Tibial nerve (tissue), 4 donors: Measurements from ENCODE around the gene ALK. TPM values are rescaled to one million over a fixed set of nuclear protein-coding genes. Genes with fewer than 3 reads are reported as not detected.

Source experiments
- DNase-seq, 2 donors: peaks; one replicate each; pipeline ENCODE4 v3.0.0-alpha.2; 2019; ENCODE audit warnings: low spot score in 2 of 2
- H3K27ac ChIP-seq, 4 donors: fragments of 200-600 bp; sonication (generic) in 3 of 4; one replicate each; pipeline ENCODE4 v1.5.1; 2017 to 2019; ENCODE audit warnings: mild to moderate bottlenecking in 1 of 4
- H3K27me3 ChIP-seq, 2 donors: fragments of 200-600 bp; sonication (generic) in 1 of 2; one replicate each; pipeline versions ENCODE4 v1.5.1 to v1.6.0; 2017 to 2019
- H3K36me3 ChIP-seq, 3 donors: fragments of 200-600 bp; sonication (generic); one replicate each; pipeline ENCODE4 v1.5.1; 2018 to 2019
- H3K4me1 ChIP-seq, 4 donors: fragments of 200-600 bp; sonication (generic) in 3 of 4; one replicate each; pipeline ENCODE4 v1.5.1; 2017 to 2019
- H3K4me3 ChIP-seq, 4 donors: fragments of 200-600 bp; sonication (generic) in 3 of 4; one replicate each; pipeline ENCODE4 v1.5.1; 2017 to 2019; ENCODE audit warnings: mild to moderate bottlenecking in 1 of 4, moderate library complexity in 1 of 4
- H3K9me3 ChIP-seq, 4 donors: fragments of 200-600 bp; sonication (generic) in 3 of 4; one replicate each; pipeline ENCODE4 v1.5.1; 2017 to 2019
- CTCF ChIP-seq, 5 experiments: fragments of 200-600 bp in 3 of 5; fragments of 450-650 bp in 2 of 5; sonication (generic) in 3 of 5; IDR thresholded peaks; one replicate each; pipeline ENCODE4 v1.5.1; 2016 to 2019; ENCODE audit warnings: antibody characterized with exemption in 5 of 5, mild to moderate bottlenecking in 3 of 5, moderate library complexity in 2 of 5
- EP300 ChIP-seq, 2 donors: sonication (generic); formaldehyde crosslinking; IDR thresholded peaks; one replicate each; pipeline ENCODE4 v1.6.1; 2017; ENCODE audit warnings: antibody characterized with exemption in 2 of 2, mild to moderate bottlenecking in 1 of 2
- POLR2A ChIP-seq, 2 donors: fragments of 450-650 bp; IDR thresholded peaks; one replicate each; pipeline ENCODE4 v1.6.1; 2017; ENCODE audit warnings: antibody characterized with exemption in 2 of 2, mild to moderate bottlenecking in 2 of 2, moderate library complexity in 2 of 2
- WGBS, 2 donors: methylation state at CpG; one replicate each; pipeline ENCODE4 v1.1.5; 2018; 5-methylcytosine and 5-hydroxymethylcytosine counted together
- total RNA-seq, 4 donors: library from RNA; depleted of rRNA; stranded (reverse); fragments of >200 nt; gene quantifications; one replicate each; pipeline ENCODE4 v1.1.0, GENCODE V29; 2016

ALK gene
- total RNA-seq, 4 donors from 2014 or later, result 0.39 to 4.8 (median 0.66) TPM

GRCh38 chr2:29481313-29481712 is 440.1 kb downstream of the ALK start:
- no peaks in the 10 kb centered on the region for H3K36me3 ChIP-seq
- DNase-seq, result no peak
- no peak overlapping the region for H3K27ac ChIP-seq
- no peak overlapping the region for H3K4me3 ChIP-seq
- TF ChIP-seq POLR2A (IDR thresholded peaks at IDR 0.05), result no peak
- TF ChIP-seq EP300 (IDR thresholded peaks at IDR 0.05), result no peak
- TF ChIP-seq CTCF (IDR thresholded peaks at IDR 0.05), result no peak
- no peaks in the 10 kb centered on the region for H3K9me3 ChIP-seq
- WGBS, 2 donors, result 92 to 97% methylated on average over 1 of the region's 1 CpG
- no peaks in the 10 kb centered on the region for H3K27me3 ChIP-seq
- H3K4me1 ChIP-seq, result no peaks in the 10 kb centered on the region

GRCh38 chr2:29480426-29480825 is 441.0 kb downstream of the ALK start:
- Histone ChIP-seq H3K4me1 (no peaks in the 10 kb centered on the region), H3K27me3 (no peaks in the 10 kb centered on the region), H3K27ac (no peak overlapping the region), H3K36me3 (no peaks in the 10 kb centered on the region), H3K9me3 (no peaks in the 10 kb centered on the region), H3K4me3 (no peak overlapping the region)
- TF ChIP-seq EP300 (IDR thresholded peaks at IDR 0.05) (no peak), CTCF (IDR thresholded peaks at IDR 0.05) (no peak), POLR2A (IDR thresholded peaks at IDR 0.05) (no peak)
- no peak for DNase-seq
- WGBS, 2 donors, result 31 to 34% methylated on average over 4 of the region's 4 CpGs

- Histone ChIP-seq H3K27me3 (no peaks in the 10 kb centered on the region), H3K27ac (no peak overlapping the region), H3K4me1 (no peaks in the 10 kb centered on the region), H3K9me3 (no peaks in the 10 kb centered on the region), H3K36me3 (no peaks in the 10 kb centered on the region), H3K4me3 (no peak overlapping the region)
- 84 to 94% methylated on average over 2 of the region's 2 CpGs for WGBS, 2 donors
- no peak for TF ChIP-seq POLR2A (IDR thresholded peaks at IDR 0.05)
- TF ChIP-seq CTCF (IDR thresholded peaks at IDR 0.05), result no peak
- TF ChIP-seq EP300 (IDR thresholded peaks at IDR 0.05), result no peak
- DNase-seq, result no peak
These were observed 442.0 kb downstream of the ALK start for GRCh38 chr2:29479401-29479800.

- Histone ChIP-seq H3K4me3 (no peak overlapping the region), H3K4me1 (no peaks in the 10 kb centered on the region), H3K27ac (no peak overlapping the region), H3K36me3 (no peaks in the 10 kb centered on the region), H3K9me3 (no peaks in the 10 kb centered on the region), H3K27me3 (no peaks in the 10 kb centered on the region)
- DNase-seq, result no peak
- no peak for TF ChIP-seq CTCF (IDR thresholded peaks at IDR 0.05)
- no peak for TF ChIP-seq EP300 (IDR thresholded peaks at IDR 0.05)
- 91 to 92% methylated on average over 4 of the region's 4 CpGs for WGBS, 2 donors
These were observed 442.7 kb downstream of the ALK start for GRCh38 chr2:29478641-29479040.

- no peak overlapping the region for H3K4me3 ChIP-seq
- no peak overlapping the region for H3K27ac ChIP-seq
- H3K4me1 ChIP-seq, result no peaks in the 10 kb centered on the region
- no peaks in the 10 kb centered on the region for H3K27me3 ChIP-seq
- DNase-seq, result no peak
- H3K36me3 ChIP-seq, result no peaks in the 10 kb centered on the region
- peaks cover 0 to 2% (median 0%) of the 10 kb centered on the region in 4 donors for H3K9me3 ChIP-seq
- TF ChIP-seq EP300 (IDR thresholded peaks at IDR 0.05) (no peak), POLR2A (IDR thresholded peaks at IDR 0.05) (no peak), CTCF (IDR thresholded peaks at IDR 0.05) (no peak)
These were observed 444.2 kb downstream of the ALK start for GRCh38 chr2:29477186-29477585.
